ENCODE measurements around the gene RTP1.

DNA sequence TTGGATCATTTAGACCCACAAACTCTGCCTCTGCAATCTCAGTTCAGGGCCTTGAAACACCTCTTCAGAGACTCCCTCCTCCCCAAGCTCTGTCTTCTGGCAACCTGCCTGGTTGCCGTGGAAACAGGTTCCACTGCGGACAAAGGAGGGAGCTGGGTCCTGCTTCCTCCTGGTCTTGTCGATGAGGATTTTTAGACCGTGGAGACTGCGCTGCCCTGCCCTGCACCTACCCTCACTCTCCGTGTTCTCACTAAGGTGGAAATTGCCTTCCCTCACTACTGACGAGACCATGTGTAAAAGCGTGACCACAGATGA lies at the start of gene RTP1:
- TF ChIP-seq POLR2A (IDR thresholded peaks at IDR 0.05): no peak
- TF ChIP-seq, protein P1, sequence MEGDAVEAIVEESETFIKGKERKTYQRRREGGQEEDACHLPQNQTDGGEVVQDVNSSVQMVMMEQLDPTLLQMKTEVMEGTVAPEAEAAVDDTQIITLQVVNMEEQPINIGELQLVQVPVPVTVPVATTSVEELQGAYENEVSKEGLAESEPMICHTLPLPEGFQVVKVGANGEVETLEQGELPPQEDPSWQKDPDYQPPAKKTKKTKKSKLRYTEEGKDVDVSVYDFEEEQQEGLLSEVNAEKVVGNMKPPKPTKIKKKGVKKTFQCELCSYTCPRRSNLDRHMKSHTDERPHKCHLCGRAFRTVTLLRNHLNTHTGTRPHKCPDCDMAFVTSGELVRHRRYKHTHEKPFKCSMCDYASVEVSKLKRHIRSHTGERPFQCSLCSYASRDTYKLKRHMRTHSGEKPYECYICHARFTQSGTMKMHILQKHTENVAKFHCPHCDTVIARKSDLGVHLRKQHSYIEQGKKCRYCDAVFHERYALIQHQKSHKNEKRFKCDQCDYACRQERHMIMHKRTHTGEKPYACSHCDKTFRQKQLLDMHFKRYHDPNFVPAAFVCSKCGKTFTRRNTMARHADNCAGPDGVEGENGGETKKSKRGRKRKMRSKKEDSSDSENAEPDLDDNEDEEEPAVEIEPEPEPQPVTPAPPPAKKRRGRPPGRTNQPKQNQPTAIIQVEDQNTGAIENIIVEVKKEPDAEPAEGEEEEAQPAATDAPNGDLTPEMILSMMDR (IDR thresholded peaks at IDR 0.05): no peak

Data from Peyer's patch (tissue), 4 donors.